Fibroblast of villous mesenchyme (primary cell): Measurements from ENCODE around the gene BLOC1S1. TPM values are rescaled to one million over a fixed set of nuclear protein-coding genes. Genes with fewer than 3 reads are reported as not detected.

Source experiments
- DNase-seq: peaks from one replicate; pipeline ENCODE4 v3.0.0-alpha.2; 2010; ENCODE audit warnings: low read depth
- H3K4me3 ChIP-seq: 2 replicates; pipeline ENCODE4 v1.5.1; 2011; ENCODE audit warnings: low read depth, mild to moderate bottlenecking, low read length
- CTCF ChIP-seq: IDR thresholded peaks from 2 replicates; pipeline ENCODE4 v1.5.1; 2012; ENCODE audit warnings: low read depth, mild to moderate bottlenecking, low read length; ENCODE audit not compliant: insufficient read depth
- total RNA-seq: library from RNA; depleted of rRNA; stranded (reverse); fragments of >200 nt; gene quantifications from 2 replicates; pipeline ENCODE4 v1.2.3, GENCODE V29; 2012

Gene BLOC1S1
- total RNA-seq, 1 donor, result 36.3 TPM

- TF ChIP-seq CTCF, result peak; percentile 79
- peak overlapping the region; percentile 84 for H3K4me3 ChIP-seq
- peak; percentile 90 for DNase-seq
Observed at GRCh38 chr12:55738123-55739024, 22.5 kb downstream of the BLOC1S1 start.

- DNase-seq, result no peak
- no peak for TF ChIP-seq CTCF
- no peak overlapping the region for H3K4me3 ChIP-seq
Observed at GRCh38 chr12:55739025-55739378, 23.2 kb downstream of the BLOC1S1 start.

GRCh38 chr12:55741931-55742680 is 26.3 kb downstream of the BLOC1S1 start:
- DNase-seq, result no peak
- no peak for TF ChIP-seq CTCF
- H3K4me3 ChIP-seq, result peak overlapping the region; percentile 65

- no peak for TF ChIP-seq CTCF
- H3K4me3 ChIP-seq, result peak within 1 kb of the TSS; percentile 65
- DNase-seq, result peak; percentile 73
Observed at GRCh38 chr12:55742719-55743405, 27.0 kb downstream of the BLOC1S1 start, which contains the start of gene GDF11. TSS of gene GDF11 (plus strand) at chr12:55743122. CDS start at chr12:55743317, 195 bp downstream.

GRCh38 chr12:55743406-55744339 is 27.8 kb downstream of the BLOC1S1 start:
- TF ChIP-seq CTCF, result peak; percentile 18
- peak overlapping the region; percentile 65 for H3K4me3 ChIP-seq
- peak; percentile 79 for DNase-seq
